Stimulated activated CD4-positive, alpha-beta T cell treated with anti-CD3 and anti-CD28 coated beads, Interleukin-4, amount 100 ng/mL, for 24 hours (primary cell): Measurements from ENCODE around the gene SEMA5A.

Experiments
- DNase-seq: peaks from one replicate; pipeline ENCODE4 v3.0.0-alpha.2; 2020

SEMA5A gene

DNA sequence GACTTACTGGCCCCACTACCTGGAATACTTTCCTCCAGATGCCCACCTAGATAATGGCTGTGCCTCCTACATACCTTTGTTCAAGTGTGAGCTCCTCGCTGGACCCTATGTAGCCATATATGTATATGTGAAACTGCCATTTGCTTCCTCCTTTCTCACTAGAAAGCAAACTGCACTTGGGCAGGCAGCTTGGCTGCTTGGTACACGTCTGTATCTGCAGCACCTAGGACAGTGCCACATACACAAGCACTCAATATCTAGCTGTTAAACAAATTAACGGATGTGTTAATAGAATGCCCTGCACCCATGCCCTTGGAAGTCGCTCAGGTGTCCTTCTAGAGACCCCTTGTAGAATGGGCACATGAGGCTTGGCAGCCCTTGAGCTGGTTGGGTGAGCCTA, 301.5 kb downstream of the SEMA5A start:
- no peak for DNase-seq

DNA sequence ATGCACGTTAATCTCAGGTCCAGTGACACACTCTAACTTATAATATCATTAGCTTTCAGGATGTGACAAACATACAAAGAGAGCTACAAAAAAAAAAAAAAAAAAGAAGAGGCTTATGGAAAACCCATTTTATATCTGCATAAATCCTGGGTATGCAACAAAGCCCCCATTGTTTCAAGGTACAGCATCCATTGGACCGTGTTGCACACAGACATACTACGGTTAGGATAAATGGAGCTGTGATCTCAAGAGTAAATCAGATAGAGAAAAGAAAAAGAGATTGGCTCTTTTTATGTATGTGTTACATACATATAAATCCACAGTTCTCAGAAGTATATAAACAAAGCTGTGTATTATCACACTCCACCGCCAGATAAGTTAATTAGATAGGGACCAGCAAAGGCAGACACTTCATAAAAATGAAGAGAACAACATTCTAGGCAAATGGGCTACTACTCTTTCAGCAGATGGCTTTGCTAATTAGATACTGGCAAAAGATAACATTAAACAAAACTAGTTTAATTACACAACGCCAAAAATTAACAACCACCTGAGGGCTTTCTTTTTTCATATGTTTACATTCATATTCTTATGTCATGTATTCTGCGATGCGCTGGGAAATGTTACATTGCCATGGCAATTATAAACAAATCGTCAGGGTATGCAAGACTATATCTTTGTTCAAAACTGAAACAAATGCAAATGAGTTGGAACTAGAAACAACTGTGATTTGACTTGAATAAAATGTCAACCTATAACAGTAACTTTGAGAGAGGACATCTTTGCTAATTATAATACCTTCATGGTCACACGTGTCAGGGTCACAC, 304.2 kb downstream of the SEMA5A start:
- no peak for DNase-seq

DNA sequence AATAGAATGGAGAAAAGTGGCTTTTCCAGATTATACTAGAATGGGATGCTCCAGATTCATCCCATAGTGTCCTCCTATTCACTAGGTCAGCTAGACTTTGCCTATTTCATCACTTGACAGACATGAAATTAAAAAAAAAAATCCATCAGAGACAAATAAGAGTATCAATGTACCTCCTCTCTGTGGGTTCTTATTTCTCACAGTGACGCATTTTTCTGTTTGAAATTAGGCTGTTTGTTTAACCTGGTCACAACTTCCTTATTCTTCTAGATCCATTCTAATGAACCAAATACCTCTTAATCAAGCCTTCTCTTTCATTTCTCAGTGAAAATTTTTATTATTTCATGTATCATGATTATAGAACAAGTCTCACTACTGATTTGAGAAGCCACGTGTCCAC, 305.4 kb downstream of the SEMA5A start:
- no peak for DNase-seq

DNA sequence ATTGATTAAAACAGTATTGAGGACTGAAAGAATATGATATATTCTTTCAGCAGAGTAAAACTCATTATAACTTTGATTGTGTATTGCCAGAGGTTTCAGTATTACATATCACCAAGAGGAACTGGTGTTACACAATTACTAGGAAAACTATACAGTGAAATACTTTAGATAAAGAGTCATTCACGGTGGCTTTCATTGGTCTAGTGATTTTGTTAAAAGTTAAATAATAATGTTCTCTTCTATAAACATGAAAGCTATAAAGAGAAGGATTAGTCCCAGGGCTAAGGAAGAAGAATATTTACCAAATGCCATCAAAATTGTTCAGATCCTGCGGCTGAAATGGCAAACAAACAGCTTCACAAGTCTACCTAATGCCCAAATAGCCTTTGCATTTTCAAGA, 306.2 kb downstream of the SEMA5A start:
- DNase-seq: no peak

DNA sequence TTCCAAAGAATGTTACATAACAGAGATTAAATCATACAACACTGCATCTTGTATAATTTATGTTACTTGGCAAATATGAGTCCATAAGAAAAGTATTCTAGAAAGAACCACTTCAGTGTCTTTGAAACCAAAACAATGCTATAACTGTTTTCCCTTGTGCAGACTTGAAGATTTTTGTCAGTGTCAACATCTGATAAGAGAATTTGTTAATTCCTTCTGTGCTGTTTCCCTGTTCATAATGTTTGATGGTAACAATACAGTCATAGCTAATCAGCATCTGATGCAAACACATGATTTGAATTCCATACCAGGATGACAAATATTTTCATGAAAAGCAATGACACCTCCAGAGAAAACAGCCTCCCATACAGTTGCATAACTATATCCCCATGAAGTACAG, 306.8 kb downstream of the SEMA5A start:
- DNase-seq: no peak

DNA sequence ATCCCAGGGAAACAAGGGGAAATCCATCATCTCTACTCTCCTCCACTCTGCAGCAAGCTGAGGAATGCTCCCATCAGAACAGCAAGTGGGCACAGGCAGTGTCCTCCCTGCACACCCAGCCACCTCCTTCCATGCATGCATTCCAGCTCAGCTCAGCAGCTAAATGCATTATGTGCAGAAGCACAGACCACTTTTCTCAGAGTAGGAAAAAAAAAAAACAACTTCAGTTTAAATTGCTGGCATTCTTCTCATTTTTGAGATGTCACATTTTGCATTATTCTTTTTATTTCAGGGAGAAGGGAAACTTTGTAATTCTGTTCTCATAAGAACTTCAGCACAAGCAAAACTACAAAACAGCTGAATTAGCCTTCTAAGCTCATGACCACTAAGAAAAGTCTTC, 312.2 kb downstream of the SEMA5A start:
- no peak for DNase-seq

DNA sequence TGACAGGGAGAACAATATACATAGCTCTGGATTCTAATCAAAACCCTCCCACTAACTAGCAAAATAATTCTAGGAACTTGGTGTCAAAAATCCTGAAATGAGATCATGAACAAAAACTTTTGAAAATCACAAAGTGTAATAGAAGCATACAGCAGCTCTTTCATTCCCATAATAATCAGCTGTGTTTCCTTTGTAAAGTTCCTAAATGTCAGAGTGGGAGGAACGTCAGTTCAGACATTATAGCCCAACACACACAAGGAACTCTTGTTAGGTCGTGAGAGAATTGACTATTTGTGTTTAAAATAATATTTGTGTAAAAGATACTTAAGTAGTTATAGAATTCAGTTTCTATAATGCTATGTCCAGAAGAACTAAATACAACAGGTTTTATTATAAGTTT, 312.8 kb downstream of the SEMA5A start:
- no peak for DNase-seq

DNA sequence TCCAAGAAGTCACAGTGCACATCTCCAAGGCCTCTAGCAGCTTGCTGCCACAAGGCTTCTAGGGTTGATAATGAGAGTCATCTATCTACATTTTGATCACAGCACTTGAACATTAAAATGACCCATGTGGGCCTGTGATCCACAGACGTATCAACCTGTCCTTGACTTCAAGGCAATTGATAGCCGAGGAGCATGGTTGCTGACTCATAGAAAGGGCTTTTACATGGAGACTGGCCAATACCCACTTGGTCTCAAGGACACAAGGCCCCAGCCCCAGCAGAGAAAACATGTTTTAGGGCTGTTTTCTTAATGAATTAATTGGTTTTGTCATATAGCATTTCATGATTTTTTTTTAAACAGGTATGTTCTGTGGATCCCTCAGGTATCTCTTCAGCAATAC, 314.0 kb downstream of the SEMA5A start:
- DNase-seq: no peak

DNA sequence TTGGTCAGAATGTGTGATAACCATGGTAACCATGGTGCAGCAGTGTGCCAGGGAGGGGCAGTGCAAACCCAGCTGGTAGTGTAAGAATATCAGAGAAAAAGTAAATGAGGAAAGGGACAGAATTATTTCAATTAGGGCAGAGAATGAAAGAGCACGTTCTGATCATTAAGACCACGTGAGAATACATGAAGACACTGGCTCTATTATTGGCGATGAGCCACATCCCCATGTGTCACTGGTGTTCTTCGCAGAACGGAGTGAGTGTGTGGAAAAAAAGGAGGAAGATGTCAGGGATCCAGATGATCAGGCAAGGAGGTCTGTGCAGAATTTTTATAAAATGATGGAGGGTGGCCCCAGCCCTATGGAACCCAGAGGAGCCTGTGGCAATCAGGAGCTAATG, 315.5 kb downstream of the SEMA5A start:
- no peak for DNase-seq

DNA sequence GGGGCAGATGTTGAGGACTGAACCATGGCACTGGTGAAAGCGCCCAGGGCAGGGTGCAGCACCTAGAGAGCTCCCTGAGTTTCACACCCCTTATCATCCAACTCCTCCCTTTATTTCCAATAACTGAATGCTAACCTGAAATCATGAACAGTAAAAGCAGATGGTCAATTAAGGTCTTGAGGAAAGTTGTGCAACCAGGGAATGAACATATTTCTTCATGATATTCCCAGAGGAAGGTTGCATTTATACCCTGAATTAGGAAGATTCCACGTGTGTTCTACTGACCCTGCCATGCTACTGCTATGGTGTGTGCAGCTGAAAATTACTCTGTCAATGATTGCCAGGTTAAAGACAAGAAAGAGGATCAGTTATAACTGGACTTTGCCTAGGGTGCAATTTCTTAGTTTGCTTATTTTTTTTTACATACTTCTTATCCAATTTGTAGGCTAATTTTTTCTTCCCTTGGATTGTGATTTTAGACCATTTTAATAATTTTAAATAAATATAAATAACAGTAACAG, 319.8 kb downstream of the SEMA5A start:
- DNase-seq: no peak

DNA sequence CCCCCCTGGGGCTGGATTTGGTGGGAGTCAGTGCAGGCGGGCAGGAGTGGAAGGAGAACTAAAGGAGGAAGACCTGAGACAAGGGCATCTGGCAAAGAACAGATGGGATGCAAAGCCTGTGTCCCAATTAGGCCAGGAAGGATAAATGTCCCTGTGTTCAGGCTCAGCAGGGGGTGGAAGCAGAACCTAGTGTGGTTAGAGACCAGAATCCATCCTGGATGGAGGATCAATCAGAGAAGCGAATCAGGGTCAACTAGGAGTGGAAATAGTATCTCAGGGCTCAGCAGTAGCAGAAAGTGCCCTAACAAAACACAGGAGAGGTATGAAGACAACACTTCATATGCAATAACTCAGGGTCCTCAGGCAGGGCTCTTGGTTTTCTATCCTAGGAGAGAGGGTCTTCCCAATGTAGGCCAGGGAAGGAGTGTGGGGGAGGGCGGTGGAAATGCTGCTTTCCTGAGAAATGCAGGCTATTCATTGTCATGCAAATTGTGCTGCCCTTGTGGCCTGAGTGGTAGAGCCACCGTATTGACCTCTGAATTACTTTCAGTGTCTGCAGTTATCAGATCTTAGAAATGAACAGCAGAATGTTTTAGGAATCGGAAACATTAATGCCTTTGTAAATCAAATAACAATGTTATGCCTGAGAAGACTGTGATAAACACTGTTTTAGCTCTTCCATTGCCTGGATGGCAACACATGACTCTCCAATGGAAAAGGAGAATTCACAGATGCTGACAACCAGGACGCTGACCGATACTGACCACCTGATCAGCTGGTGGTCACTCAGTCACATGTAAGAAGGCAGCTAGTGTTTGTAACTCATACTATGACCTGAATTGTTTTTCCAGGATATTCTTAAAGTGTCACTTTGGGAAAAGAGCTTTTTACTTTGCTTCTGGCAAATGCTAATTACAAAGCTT, 323.6 kb downstream of the SEMA5A start:
- DNase-seq: no peak

DNA sequence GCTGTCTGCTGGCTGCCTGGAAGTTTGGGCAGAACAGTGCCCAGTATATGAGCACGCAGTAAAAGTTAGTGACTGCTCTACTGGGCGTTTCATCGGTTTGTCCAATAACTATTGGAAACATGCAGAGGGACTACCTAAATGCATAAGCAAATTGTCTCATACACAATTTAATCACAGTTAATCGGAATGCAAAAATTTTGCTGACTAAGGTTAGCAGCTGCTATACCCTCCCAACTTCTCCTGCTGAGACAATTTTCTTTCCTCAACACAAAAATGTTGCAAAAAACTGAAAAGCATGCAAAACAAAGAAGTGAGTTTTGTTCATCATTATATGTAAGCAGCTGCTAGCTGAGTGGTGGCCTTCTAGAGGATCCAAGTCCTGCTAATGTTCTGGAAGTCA, 327.5 kb downstream of the SEMA5A start:
- DNase-seq: no peak

DNA sequence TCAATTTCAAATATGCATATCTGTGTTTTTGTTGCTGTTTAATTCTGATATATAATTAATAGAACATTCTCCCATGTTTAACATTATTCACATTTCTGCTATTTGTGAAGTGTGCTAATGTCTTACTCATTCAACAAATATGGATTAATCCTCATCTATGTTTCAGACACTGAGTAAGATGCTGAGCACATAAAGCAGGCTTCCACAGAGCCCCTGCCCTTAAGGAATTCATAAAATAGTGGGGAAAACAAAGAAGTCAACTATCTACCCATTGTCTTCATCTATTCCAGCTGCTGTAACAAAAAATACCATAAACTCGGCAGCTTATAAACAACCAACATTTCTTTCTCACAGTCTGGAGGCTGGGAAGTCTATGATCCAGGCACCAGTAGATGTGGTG, 333.3 kb downstream of the SEMA5A start:
- no peak for DNase-seq

DNA sequence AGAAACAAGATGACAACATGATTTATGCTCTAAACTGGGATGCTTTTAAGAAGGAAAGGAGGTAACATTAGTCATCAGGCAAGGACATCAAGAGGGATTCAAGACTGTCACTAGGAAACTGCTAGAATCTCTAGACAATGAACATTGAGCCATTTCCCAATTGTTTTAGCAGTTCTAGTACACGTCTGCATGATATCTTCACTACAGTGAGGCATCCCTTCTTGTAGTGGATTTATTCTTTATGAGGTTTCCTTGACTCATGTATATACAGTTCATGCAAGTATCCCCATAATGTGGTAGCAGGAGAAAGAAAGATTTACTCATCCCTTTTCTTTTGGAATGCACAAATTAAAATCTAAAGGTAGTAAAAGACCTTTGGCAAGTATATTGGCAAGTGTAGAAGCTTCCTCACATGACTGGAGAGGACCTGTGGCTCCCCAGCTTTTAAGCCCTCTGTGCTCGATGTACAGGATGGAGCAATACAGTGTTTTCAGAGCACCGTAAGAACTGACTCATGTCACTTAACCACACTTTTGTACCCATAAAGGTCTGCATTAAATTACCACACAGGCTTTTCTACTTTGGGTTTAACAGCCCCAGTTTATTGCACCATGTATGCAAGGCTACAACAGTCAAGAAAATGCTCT, 335.9 kb downstream of the SEMA5A start:
- DNase-seq: no peak

DNA sequence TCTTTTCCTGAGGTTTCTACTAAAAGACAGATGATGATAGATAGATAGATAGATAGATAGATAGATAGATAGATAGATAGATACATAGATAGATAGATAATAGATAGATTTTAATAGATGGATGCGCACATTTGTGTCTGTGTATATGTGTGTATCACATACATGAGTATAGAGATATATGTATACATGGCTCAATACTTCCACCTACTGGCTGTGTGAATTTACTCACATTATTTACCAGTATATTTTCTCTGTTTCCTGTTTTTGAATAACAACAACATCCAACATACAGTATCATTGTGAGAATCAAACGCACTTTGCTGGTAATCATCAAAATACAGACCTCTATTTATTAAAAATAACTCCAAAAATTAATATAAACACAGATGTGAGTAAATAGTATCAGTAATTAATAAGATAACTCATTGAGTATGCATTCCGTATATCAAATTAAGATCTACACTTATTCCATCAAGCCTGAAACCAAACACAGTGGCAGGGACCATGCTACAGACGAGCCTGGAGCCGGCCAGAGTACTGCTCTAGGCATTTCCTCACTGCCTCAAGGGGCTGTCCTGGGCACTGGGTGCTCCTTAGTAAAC, 338.0 kb downstream of the SEMA5A start:
- DNase-seq: no peak

DNA sequence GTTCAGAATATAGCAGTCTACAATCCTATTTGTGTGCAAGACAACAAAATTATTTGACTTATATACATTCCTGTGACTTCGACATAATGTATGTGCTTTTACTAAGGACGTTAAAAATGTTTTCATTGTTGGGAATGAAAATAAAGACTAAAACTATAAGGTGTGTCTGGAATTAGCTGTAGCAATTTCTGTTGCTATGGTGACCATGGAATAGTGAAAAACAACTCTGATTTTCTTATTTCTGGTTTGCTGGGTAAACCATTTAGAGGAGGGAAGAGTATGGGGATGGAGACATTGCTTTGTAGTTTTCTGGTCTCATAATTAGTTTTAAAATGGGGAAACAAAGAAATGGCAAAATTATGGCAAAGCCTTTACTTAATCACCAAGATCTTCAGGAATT, 343.2 kb downstream of the SEMA5A start:
- no peak for DNase-seq

DNA sequence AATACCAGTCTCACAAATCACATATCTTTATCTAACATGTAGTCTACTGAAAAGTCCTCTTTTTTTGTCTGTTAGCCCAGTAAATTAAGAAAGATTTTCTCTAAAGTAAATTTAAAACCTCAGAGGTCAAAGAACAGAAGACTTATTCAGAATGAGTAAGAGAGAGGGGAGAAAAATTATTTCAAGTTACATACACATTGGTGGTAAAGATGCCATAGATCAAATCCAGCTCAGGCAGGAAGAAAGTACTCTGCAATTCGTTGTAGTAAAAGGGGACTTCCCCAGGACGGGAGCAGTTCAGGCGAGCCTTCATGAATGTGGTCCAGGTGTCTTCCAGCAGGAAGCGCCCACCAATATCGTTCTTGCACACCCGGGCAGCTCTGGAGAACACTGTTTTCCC, 344.1 kb downstream of the SEMA5A start:
- DNase-seq: no peak

DNA sequence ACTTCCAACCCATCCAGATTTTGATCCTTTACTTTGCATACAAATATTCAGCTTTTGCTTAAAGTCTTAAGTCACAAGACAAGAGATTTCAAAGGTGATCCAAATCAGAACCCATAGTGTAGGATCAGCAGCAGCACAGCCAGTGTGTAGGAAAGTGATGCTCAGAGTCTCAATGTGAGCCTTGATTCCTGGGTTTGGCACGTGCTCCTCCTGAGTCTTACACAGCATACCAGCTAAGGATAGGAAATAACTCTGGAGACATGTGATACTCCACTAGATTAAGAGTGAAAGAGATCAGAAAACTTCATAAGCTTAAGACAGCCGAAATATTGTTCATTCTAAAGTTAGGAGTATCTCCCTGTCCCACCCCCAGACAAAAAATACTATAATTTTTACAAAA, 344.9 kb downstream of the SEMA5A start:
- no peak for DNase-seq

DNA sequence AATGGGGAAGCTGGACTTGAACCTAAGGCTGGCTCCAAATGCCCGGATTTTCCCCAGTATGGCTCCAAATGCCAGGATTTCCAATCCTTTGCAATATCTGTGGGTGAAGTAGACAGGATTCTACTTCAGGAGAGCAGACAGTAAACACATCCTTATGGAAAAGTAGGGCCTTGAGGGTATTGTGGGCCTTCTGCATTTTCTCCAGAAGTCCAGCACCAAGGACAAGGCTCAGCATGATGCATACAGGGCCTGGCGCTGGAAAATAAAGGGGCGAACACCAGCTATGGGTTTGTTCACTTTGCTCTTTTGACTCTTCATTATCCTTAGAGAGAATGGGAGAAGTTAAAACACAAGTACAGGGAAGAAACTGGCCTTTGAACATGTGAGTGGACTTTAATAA, 347.5 kb downstream of the SEMA5A start:
- DNase-seq: no peak

DNA sequence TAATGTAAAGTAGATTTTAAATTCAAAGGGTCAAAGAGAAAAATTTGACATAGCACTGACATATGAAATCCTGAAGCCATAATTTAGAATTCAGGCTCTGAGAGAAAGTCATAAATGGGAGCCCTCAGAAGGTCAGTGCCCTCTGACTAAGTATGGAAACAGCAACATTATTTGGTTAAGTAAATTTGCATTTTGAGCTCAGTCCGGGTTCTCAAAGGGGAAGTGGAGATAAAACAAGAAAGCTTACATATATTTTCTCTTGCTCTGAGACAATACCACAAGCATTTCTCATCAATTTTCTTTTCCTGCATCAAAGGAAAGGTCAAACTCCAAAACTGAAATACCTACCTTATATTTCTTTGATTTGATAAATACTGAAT, 348.0 kb downstream of the SEMA5A start:
- DNase-seq: no peak

DNA sequence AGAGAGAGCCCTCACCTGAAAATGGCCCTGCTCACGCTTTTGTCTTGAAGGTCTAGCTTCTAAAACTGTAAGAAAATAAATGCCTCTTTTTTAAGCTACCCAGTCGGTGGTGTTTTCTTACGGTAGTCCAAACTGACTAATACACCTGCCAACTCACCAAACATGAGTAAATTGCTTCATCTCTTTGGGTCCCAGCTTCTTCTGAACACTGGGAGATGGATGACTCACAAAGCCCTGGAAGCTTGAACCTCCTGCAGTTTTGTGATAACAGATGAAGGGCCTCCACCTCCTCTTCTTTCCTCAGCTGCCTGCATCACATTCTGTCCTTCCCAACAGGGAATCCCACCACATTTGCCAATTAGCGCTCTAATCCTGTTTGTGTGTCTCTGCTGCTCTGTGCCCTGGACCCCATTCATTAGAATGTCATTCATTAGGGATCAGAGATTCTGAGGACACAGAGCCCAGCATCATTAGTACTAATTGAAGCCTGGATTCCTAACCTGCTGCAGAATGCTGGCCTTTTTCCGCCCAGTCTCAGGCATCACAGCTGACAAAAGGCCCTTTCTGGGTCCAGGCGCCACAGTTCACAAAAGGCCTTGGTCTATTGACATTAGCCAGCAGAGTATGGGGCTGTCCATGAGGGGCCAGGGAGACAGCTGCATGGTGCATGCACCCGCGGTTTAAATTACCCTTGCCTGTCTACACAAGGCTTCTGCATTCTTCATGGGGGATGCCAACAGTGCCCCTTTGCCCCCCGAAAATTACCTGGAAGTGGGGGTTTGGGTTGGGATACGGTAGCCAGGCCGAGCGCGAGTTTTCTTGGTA, 349.3 kb downstream of the SEMA5A start:
- no peak for DNase-seq

DNA sequence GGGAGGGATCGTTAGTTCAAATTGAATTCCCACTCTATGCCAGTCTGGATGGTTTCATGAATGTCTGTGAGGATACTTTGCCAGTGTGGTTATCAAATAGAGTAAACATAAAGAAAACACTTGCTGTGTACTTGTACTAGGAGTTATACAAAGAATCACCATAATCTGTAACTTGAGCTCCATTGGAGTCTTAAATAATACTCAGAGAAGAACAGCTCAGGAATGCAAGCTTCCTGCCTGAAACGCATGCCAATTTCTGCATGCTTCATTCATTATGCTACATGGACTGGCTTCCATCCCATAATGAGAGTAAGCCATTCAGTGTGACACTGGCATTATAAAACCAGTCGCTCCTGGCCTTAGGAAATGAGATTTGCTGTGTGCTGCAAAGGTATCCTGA, 351.4 kb downstream of the SEMA5A start:
- DNase-seq: no peak
